C4-2B (cell line): Measurements from ENCODE around the gene GALNT13.
"Not testable (repeated sequence)": the region's sequence is repeated elsewhere in the genome, so short reads cannot be mapped to it uniquely, and the experiment has no call there.

Experiments
- H3K27ac ChIP-seq: fragments of 450-650 bp; 2 replicates; pipeline ENCODE4 v1.5.1; 2017
- CTCF ChIP-seq: fragments of 450-650 bp; conservative IDR thresholded peaks from 2 replicates; pipeline ENCODE4 v1.5.1; 2017; ENCODE audit warnings: mild to moderate bottlenecking
- ZFX ChIP-seq: fragments of 450-650 bp; IDR thresholded peaks from 2 replicates; pipeline ENCODE4 v1.6.1; 2017

GALNT13 gene

GRCh38 chr2:154455866-154456265 lies 584.1 kb downstream of the GALNT13 start:
- TF ChIP-seq ZFX (no peak), CTCF (no peak)
- no peak overlapping the region for H3K27ac ChIP-seq

DNA sequence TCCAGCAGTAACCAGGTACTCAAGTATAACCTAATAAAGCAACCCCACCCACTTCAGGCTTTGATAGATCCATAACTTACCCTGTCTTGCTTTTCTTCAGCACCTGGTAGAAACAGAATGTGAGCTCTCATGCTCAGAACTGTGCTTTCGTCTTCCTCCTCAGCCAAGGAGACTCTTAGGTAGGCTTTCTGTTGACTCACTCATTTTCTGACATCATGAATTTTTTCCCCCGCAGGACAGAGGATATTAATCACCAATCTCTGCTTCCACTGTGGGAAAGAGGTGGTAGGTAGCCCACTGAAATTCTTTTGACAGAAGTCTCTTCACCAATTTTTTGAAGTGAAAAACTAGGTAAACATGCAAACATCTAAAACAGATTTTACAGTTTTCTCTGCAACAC lies 585.6 kb downstream of the GALNT13 start:
- no peak overlapping the region for H3K27ac ChIP-seq
- TF ChIP-seq CTCF (no peak), ZFX (no peak)

- no peak overlapping the region for H3K27ac ChIP-seq
- TF ChIP-seq CTCF, result no peak
- TF ChIP-seq ZFX, result no peak
Observed at GRCh38 chr2:154459286-154459685, 587.6 kb downstream of the GALNT13 start.

DNA sequence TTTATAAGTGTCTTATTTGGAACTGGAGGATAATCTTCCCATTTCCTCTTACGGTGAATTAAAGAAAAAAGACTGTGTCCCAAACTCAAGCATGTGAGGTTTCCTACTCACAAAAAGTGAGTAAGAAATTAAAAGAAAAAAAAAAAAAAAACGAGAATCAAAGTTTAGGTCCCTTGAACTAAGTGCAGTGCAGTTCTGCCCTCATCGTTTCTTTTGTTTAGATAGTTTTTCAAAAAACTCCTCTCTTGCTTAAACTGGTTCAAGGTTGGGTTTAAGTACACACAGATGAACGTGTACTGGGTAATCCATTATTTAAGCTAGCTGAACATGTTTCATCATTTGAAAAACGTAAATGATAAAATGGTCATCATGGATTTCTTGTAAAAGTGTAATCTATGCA lies 590.9 kb downstream of the GALNT13 start:
- no peak for TF ChIP-seq ZFX
- no peak overlapping the region for H3K27ac ChIP-seq

GRCh38 chr2:154466226-154466625 lies 594.5 kb downstream of the GALNT13 start:
- no peak for TF ChIP-seq ZFX
- no peak for TF ChIP-seq CTCF
- H3K27ac ChIP-seq, result no peak overlapping the region

DNA sequence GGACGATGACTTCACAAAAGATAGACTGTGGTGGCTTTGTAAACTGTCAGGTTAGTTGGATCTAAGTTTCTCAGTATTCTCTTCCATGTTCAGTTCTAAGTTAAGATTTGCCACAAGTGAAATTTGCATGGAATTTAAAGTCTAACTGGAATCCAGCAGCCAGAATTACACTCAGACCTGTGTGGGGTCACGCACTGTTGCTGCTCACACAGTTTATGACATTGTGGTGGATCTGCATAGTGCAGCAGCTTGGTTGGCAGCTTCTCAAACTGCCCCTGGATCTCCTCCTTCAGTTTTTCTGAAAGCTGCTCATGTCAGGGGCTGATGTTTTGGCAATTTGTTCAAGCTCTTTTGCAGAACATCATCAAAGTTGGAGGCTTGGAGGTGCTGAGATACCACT lies 598.7 kb downstream of the GALNT13 start:
- no peak overlapping the region for H3K27ac ChIP-seq
- no peak for TF ChIP-seq ZFX
- TF ChIP-seq CTCF, result no peak

GRCh38 chr2:154471492-154471891 lies 599.8 kb downstream of the GALNT13 start:
- H3K27ac ChIP-seq, result not testable (repeated sequence)

GRCh38 chr2:154477319-154477718 lies 605.6 kb downstream of the GALNT13 start:
- TF ChIP-seq ZFX (no peak), CTCF (no peak)
- no peak overlapping the region for H3K27ac ChIP-seq

GRCh38 chr2:154480521-154480920 lies 608.8 kb downstream of the GALNT13 start:
- H3K27ac ChIP-seq, result no peak overlapping the region
- no peak for TF ChIP-seq ZFX
- TF ChIP-seq CTCF, result no peak
